Stomach (tissue), 19 donors: Measurements from ENCODE around the gene RAPGEF1. TPM values are rescaled to one million over a fixed set of nuclear protein-coding genes. Genes with fewer than 3 reads are reported as not detected.

Experiments
- DNase-seq, 2 donors: peaks; one replicate each; pipeline versions ENCODE4 v3.0.0 to v3.0.0-alpha.2; 2013 to 2019
- H3K27ac ChIP-seq, 5 donors: fragments of 200-600 bp in 4 of 5; sonication (generic) in 4 of 5; one replicate each; pipeline ENCODE4 v1.5.1; 2013 to 2019; ENCODE audit warnings: mild to moderate bottlenecking in 1 of 5, moderate library complexity in 1 of 5
- H3K27me3 ChIP-seq, 3 donors: fragments of 200-600 bp; sonication (generic); one replicate each; pipeline ENCODE4 v1.5.1; 2017 to 2019; ENCODE audit warnings: mixed run types in 1 of 3
- H3K36me3 ChIP-seq, 4 donors: fragments of 200-600 bp; sonication (generic); 1 replicate in 3 of 4; 2 replicates in 1 of 4; pipeline ENCODE4 v1.5.1; 2016 to 2019
- H3K4me1 ChIP-seq, 4 donors: fragments of 200-600 bp; sonication (generic); one replicate each; pipeline ENCODE4 v1.5.1; 2016 to 2019
- H3K4me3 ChIP-seq, 4 donors: fragments of 200-600 bp; sonication (generic) in 3 of 4; one replicate each; pipeline ENCODE4 v1.5.1; 2016 to 2019; ENCODE audit warnings: mild to moderate bottlenecking in 1 of 4
- H3K9me3 ChIP-seq, 4 donors: fragments of 200-600 bp; sonication (generic); one replicate each; pipeline ENCODE4 v1.5.1; 2016 to 2019
- CTCF ChIP-seq, 7 experiments: fragments of 450-650 bp in 4 of 7; fragments of 200-600 bp in 3 of 7; sonication (generic) in 3 of 7; IDR thresholded peaks; one replicate each; pipeline ENCODE4 v1.5.1; 2016 to 2019; ENCODE audit warnings: antibody characterized with exemption in 7 of 7, control low read depth in 2 of 7, mild to moderate bottlenecking in 1 of 7
- EP300 ChIP-seq: sonication (generic); formaldehyde crosslinking; IDR thresholded peaks from one replicate; pipeline ENCODE4 v1.6.1; 2017; ENCODE audit warnings: antibody characterized with exemption
- POLR2A ChIP-seq, 4 donors: fragments of 450-650 bp; IDR thresholded peaks; one replicate each; pipeline ENCODE4 v1.6.1; 2016; ENCODE audit warnings: antibody characterized with exemption in 4 of 4, control low read depth in 2 of 4, mild to moderate bottlenecking in 1 of 4, moderate library complexity in 1 of 4
- POLR2AphosphoS5 ChIP-seq, 3 donors: sonication (generic); formaldehyde crosslinking; IDR thresholded peaks; one replicate each; pipeline ENCODE4 v1.6.1; 2016; ENCODE audit warnings: antibody characterized with exemption in 3 of 3
- WGBS, 5 donors: extraction: QIAGEN DNeasy Blood & Tissue Kit in 3 of 5; methylation state at CpG; one replicate each; pipeline versions ENCODE4 v1.1.5 to v1.1.7; 2013 to 2018; 5-methylcytosine and 5-hydroxymethylcytosine counted together
- intact Hi-C: fragments of 100-400 bp; cut with DNase I; formaldehyde crosslinking; loops from one replicate; pipeline ENCODE4 v1.15.1; 2023; ENCODE audit warnings: low total_unique reads
- long read RNA-seq, 10 donors: transcript quantifications; one replicate each; lab custom pipeline, GENCODE V29; 2026
- polyA plus RNA-seq, 3 donors: library from polyadenylated mRNA; stranded (reverse); fragments of 200-250 nt; gene quantifications; one replicate each; pipeline ENCODE4 v1.2.3, GENCODE V29; 2013
- total RNA-seq, 5 donors: library from RNA; depleted of rRNA; stranded (reverse); fragments of >200 nt; gene quantifications; one replicate each; pipeline versions ENCODE4 v1.1.0 to v1.2.3, GENCODE V29; 2014 to 2016
- donor health status: healthy with polysubstance abuse.
- donor health status: Bipolar disorder and iron deficiency.
- donor health status: healthy.

RAPGEF1 gene
- total RNA-seq (10 to 100 TPM; 33.2 to 84.6 (median 57.1) TPM), polyA plus RNA-seq (10 to 100 TPM in 2 of 3 donors, 1 to 10 TPM in 1; 8.4 to 19.1 (median 12.5) TPM)
- long read RNA-seq, donor 1, full-length matches to known transcripts: 1 of 1 reads
- long read RNA-seq, donor 1, partial matches to known transcripts: 0 of 1 reads
- long read RNA-seq, donor 1, other reads (novel, unspliced or antisense): 0 of 1 reads
- long read RNA-seq, donor 2, partial matches to known transcripts: 0 of 1 reads
- long read RNA-seq, donor 2, other reads (novel, unspliced or antisense): 0 of 1 reads
- long read RNA-seq, donor 3: 0 reads
- long read RNA-seq, donor 4: 0 reads
- long read RNA-seq, donor 5, full-length matches to known transcripts: 1 of 1 reads
- long read RNA-seq, donor 5, partial matches to known transcripts: 0 of 1 reads
- long read RNA-seq, donor 5, other reads (novel, unspliced or antisense): 0 of 1 reads
- long read RNA-seq, donor 6, full-length matches to known transcripts: 2 of 2 reads
- long read RNA-seq, donor 6, partial matches to known transcripts: 0 of 2 reads
- long read RNA-seq, donor 6, other reads (novel, unspliced or antisense): 0 of 2 reads
- long read RNA-seq, donor 7, partial matches to known transcripts: 17 of 17 reads
- long read RNA-seq, donor 7, other reads (novel, unspliced or antisense): 0 of 17 reads
- long read RNA-seq, donor 8: 0 reads
- long read RNA-seq, donor 9: 0 reads
- long read RNA-seq, donor 10: 0 reads

GRCh38 chr9:131739959-131740648 is at the start of gene RAPGEF1:
TSS of gene RAPGEF1 (minus strand) at chr9:131740076. CDS start at chr9:131739830, 246 bp downstream.
- DNase-seq: peak; percentile 78 to 79
- Histone ChIP-seq H3K4me1 (peaks cover 36 to 65% (median 57%) of the 10 kb centered on the region in 4 donors), H3K9me3 (no peaks in the 10 kb centered on the region), H3K27me3 (no peaks in the 10 kb centered on the region), H3K27ac (peak within 1 kb of the TSS; percentile 85 to 97 (median 91)), H3K36me3 (no peaks in the 10 kb centered on the region), H3K4me3 (peak within 1 kb of the TSS; percentile 59 to 66 (median 64))
- TF ChIP-seq EP300 (no peak), CTCF (IDR thresholded peaks at IDR 0.05) (peak in 5 of 7 experiments; percentile 43 to 95 (median 77)), POLR2A (IDR thresholded peaks at IDR 0.05) (no peak), POLR2AphosphoS5 (IDR thresholded peaks at IDR 0.05) (peak in 1 of 3 donors; percentile 6)
- intact Hi-C loops: loop anchor here (5.0 kb wide), 1 partner anchor 148 kb away; no protein-coding TSS in a partner anchor
- WGBS, 5 donors: 8 to 71% (median 14%) methylated on average over 7 to 67 of the region's 69 CpGs

GRCh38 chr9:131788851-131789250 is 49.0 kb upstream of the RAPGEF1 start:
- H3K4me1 ChIP-seq: no peaks in the 10 kb centered on the region
- 56 to 81% (median 64%) methylated on average over 1 of the region's 1 CpG for WGBS, 5 donors
- no peak for DNase-seq
- intact Hi-C loops: no loop called here
- H3K9me3 ChIP-seq: peaks cover 0 to 13% (median 4%) of the 10 kb centered on the region in 4 donors
- H3K27me3 ChIP-seq: peaks cover 6 to 80% (median 36%) of the 10 kb centered on the region in 3 donors
- no peak for TF ChIP-seq POLR2AphosphoS5 (IDR thresholded peaks at IDR 0.05)
- TF ChIP-seq POLR2A (IDR thresholded peaks at IDR 0.05): no peak
- no peak for TF ChIP-seq CTCF (IDR thresholded peaks at IDR 0.05)
- no peak for TF ChIP-seq EP300
- no peak overlapping the region for H3K4me3 ChIP-seq
- H3K27ac ChIP-seq: no peak overlapping the region
- no peaks in the 10 kb centered on the region for H3K36me3 ChIP-seq

GRCh38 chr9:131787838-131788237 is 48.0 kb upstream of the RAPGEF1 start:
- Histone ChIP-seq H3K9me3 (peaks cover 0 to 21% (median 11%) of the 10 kb centered on the region in 4 donors), H3K27ac (no peak overlapping the region), H3K27me3 (peaks cover 6 to 81% (median 34%) of the 10 kb centered on the region in 3 donors), H3K36me3 (no peaks in the 10 kb centered on the region), H3K4me3 (no peak overlapping the region), H3K4me1 (no peaks in the 10 kb centered on the region)
- no peak for DNase-seq
- 63 to 78% (median 70%) methylated on average over 9 of the region's 9 CpGs for WGBS, 5 donors
- intact Hi-C loops: no loop called here
- TF ChIP-seq POLR2A (IDR thresholded peaks at IDR 0.05) (no peak), EP300 (no peak), POLR2AphosphoS5 (IDR thresholded peaks at IDR 0.05) (no peak), CTCF (IDR thresholded peaks at IDR 0.05) (no peak)
